Endometrial microvascular endothelial cells (primary cell): ENCODE results near the gene CDH23. TPM values are rescaled to one million over a fixed set of nuclear protein-coding genes. Genes with fewer than 3 reads are reported as not detected.

Source experiments
- in situ Hi-C: cut with HindIII; loops from 2 replicates; pipeline ENCODE4 v1.10.0; 2017; ENCODE audit warnings: low sequenced_read_pairs, low pct_unique_long_range_greater_than_20kb; ENCODE audit errors: inconsistent ontology term
- total RNA-seq: library from RNA; depleted of rRNA; stranded (reverse); fragments of >200 nt; gene quantifications from one replicate; pipeline ENCODE4 v1.2.3, GENCODE V29; 2015; ENCODE audit errors: inconsistent ontology term

The CDH23 gene
- total RNA-seq, 1 donor from 2014 or later, result 0.09 TPM

DNA sequence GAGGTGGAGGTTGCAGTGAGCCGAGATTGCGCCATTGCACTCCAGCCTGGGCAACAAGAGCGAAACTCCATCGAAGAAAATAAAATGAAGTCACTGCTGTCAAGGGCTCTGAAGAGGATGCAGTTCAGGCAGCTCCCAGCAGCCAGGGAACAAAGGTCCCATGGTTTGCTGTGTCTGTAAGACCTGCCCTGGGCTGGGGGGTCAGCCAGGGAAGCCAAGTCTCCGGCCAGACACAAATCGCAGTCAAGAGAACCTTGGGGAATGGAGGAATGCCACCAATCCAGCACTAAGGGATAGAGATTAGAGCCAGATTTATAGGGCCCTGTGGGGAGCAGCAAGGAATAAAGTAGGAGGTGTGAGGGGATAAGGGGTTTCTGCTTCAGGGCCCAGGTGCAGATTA is 405.5 kb downstream of the CDH23 start:
- in situ Hi-C loops, result no loop called here

- in situ Hi-C loops, result no loop called here
These were observed 406.2 kb downstream of the CDH23 start for GRCh38 chr10:71802715-71803488.

- in situ Hi-C loops, result no loop called here
These were observed 407.4 kb downstream of the CDH23 start for GRCh38 chr10:71804077-71804476.

- in situ Hi-C loops, result no loop called here
These were observed 409.3 kb downstream of the CDH23 start for GRCh38 chr10:71805776-71806703.

GRCh38 chr10:71806704-71807556 is 410.2 kb downstream of the CDH23 start:
- in situ Hi-C loops, result no loop called here

DNA sequence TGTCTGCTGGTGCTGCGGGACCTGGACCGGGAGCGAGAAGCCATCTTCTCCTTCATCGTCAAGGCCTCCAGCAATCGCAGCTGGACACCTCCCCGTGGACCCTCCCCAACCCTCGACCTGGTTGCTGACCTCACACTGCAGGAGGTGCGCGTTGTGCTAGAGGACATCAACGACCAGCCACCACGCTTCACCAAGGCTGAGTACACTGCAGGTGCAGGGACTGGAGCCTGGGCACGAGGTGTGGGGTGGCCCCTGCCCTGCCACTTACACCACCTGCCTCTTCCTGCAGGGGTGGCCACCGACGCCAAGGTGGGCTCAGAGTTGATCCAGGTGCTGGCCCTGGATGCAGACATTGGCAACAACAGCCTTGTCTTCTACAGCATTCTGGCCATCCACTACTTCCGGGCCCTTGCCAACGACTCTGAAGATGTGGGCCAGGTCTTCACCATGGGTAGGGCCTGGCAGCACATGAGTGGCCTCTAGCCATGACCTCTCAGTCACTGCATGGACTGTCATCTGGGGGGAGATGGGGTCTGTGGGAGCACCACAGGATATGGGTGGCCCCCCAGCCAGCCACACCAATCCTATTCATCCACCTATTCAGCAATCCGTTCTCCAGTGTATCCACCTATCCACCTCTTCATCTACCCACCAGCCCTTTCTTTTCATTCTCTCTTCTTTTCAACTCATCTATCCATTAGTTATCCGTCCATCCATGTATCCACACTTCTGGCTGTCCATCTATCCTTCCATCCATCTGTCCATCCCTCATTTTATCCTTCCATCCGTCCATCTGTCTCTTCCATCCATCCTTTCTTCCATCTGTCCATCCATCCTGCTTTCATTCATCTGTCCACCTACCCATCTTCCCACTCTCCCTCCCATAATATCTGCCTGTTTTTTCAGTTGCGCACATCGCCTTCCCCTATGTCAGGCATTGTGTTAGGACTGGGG is 411.1 kb downstream of the CDH23 start:
- in situ Hi-C loops, result no loop called here

GRCh38 chr10:71809628-71810027 is 412.9 kb downstream of the CDH23 start:
- in situ Hi-C loops, result no loop called here

- in situ Hi-C loops, result no loop called here
These were observed 413.5 kb downstream of the CDH23 start for GRCh38 chr10:71810048-71810750.

- in situ Hi-C loops, result no loop called here
These were observed 414.6 kb downstream of the CDH23 start for GRCh38 chr10:71811351-71811750.

DNA sequence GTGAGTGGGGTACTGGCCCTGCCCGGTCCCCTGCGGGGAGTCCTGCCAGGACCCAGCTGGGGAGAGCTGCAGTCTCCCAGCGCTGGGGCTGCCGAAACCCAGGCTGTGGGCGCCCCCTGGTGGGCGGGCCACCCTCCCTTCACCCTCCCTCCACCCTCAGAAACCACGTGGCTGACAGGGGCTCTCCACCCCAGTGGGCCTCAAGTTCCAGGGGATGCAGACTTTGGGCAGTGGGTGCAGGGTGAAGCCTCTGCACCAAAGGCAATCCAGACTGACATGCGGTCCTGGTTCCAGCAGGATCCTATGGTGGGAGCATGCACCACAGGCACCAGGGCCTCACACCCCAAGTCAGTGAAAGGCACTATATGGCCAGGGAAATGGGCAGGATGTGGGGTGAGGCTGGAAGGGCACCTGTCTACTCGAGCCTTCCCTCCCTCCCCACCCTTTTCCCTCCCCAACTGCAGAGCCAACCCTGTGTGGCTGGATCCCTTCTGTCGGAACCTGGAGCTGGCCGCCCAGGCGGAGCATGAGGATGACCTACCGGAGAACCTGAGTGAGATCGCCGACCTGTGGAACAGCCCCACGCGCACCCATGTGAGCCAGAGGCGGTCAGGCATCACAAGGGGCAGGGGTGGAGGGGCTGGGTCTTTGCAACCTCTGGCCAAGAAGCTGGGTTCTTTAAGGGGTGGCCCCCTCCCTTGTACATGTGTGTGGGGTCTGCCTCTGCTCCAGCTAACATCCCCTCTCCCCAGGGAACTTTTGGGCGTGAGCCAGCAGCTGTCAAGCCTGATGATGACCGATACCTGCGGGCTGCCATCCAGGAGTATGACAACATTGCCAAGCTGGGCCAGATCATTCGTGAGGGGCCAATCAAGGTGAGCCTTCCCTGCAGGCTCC is 415.5 kb downstream of the CDH23 start:
- in situ Hi-C loops, result no loop called here

DNA sequence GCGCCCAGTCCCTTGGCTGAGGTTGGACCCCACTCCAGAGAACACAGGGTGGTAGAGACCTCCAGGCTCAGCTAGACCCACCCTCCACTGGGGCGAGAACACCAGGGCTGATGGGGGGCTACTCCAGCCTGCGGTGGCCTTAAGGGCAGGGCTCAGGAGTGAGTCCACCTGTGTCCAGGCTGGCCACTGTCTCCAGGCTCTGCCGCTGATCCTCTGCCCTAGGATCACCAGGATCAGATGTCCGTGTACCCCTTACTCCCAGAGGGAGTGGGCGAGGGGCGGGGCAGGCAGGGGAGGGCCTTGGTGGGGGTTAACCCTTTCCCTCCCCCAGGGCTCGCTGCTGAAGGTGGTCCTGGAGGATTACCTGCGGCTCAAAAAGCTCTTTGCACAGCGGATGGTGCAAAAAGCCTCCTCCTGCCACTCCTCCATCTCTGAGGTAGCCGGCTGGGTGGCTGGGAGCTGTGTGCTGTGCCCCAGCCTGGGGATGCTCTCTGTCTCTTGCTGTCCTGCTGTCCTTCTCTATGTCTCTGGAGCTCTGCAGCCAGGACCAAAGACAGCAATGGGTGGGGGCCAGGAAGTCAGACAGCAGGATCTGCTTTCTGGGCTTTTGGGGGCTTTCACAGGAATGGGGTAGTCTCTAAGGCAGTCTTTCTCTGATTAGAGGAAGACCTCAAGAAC is 416.3 kb downstream of the CDH23 start:
- in situ Hi-C loops, result no loop called here

DNA sequence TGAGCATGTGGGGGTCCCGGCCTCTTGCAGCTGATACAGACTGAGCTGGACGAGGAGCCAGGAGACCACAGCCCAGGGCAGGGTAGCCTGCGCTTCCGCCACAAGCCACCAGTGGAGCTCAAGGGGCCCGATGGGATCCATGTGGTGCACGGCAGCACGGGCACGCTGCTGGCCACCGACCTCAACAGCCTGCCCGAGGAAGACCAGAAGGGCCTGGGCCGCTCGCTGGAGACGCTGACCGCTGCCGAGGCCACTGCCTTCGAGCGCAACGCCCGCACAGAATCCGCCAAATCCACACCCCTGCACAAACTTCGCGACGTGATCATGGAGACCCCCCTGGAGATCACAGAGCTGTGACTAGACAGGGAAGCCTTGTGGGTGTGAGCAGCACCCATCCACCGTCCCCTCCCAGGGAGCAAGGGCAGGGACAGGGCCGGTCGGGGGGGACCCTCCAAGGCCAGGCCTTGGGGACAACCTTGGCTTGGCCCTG is 418.2 kb downstream of the CDH23 start:
- in situ Hi-C loops, result no loop called here

DNA sequence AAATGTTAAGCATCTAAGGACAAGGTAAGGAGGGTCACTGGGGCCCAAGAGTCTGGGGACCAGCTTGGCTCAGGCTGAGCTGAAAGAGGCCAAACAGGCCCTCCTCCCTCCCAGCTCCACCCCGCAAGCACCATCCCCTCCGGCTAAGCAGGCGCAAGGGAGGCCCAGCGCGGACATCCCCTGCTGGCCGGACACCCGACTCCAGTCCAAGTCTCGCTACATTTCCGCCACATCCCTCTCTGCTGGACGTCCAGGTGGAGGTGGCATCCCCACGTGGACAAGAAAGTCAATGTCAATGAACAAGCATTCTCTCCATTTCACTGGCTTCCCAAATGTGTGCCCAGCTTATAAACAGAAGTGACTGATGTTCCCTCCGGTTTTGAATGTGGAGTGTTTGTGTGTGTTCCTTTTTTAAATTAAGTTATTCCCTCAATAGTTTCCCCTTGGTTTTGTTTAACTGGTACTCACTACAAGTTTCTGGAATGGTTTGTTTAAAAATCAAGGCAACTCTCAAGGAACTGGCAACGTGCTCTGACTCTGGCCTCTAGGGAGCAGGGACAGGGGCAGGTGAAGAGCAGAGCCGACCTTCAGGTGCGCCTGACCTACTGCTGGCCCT is 418.9 kb downstream of the CDH23 start:
- in situ Hi-C loops, result no loop called here

DNA sequence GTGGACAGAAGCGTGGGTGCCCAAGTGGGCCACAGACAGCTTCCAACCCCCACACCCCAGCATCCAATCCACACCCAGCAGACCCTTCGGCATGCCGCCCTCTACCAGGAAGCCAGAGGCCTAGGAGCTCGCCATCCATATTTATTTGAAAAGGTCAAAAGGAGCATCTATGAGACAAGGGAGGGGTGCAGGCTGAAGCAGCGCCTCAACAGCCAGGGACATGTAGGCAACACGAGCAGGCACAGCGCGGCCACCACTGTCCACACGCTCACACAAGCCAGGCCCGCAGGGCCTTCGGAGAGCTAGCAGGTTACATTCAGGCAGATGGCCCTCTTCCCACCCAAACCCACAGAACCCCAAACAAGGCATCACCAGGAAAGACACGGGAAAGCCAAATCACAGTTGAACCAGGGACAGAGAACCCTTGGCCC is 419.7 kb downstream of the CDH23 start:
- in situ Hi-C loops, result no loop called here

DNA sequence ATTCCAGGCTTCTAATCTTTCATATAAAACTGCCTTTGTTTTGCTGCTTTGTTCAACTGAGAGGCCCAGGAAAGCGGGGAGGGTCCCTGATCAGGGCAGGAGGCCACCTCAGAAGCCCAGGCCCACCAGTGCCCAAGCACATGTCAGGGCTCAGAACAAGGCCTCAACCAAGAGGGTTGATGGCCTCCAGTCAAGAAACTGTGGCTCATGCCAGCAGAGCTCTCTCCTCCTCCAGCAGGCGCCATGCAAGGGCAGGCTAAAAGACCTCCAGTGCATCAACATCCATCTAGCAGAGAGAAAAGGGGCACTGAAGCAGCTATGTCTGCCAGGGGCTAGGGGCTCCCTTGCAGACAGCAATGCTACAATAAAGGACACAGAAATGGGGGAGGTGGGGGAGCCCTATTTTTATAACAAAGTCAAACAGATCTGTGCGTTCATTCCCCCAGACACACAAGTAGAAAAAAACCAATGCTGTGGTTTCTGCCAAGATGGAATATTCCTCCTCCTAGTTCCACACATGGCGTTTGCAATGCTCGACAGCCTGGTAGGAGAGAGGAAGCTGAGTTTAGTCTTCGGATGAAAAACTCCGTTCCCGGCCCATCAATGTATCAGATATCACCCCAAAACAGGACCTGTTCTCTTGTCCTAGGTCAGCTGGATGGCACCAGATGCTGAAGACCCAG is 420.4 kb downstream of the CDH23 start:
- in situ Hi-C loops, result no loop called here
